ENCODE results near the gene FMC1. TPM values are rescaled to one million over a fixed set of nuclear protein-coding genes. Genes with fewer than 3 reads are reported as not detected.
"Not testable (repeated sequence)": the region's sequence is repeated elsewhere in the genome, so short reads cannot be mapped to it uniquely, and the experiment has no call there.

The FMC1 gene
- total RNA-seq, 2 donors from 2014 or later, result 7.9 to 11.4 TPM

DNA sequence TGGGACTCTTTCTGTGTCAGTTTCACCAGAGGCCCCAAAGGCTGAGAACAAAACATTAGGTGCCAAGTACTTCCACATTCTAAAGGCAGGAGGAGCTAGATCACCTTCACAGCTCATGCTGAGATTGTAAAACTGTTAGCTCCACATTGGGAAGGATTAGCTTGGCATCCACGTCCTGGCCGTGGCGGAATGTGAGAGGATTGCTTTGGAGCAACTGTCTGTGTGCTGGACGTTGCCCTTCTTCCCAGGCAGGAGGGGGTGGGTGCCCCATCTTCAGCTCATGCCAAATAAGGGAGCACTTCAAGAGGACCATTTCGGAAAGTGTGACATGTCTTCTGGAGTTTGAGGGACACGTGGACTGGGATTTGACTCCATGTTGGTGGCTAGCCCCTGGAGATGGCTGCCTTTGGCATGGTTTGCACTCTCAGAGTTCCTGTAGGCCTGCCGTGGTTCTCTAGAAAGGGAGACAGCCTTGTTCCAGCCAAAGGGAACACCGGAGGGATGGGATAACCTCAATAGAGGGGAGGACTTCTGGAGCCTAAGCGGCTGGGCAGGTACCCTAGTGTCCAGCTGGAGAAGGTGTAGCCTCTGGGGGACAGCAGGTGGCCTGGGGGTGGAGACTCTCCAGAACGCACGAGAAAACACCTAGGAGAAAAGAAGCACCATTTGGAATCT is 19.9 kb upstream of the FMC1 start:
- TF ChIP-seq, protein P1, sequence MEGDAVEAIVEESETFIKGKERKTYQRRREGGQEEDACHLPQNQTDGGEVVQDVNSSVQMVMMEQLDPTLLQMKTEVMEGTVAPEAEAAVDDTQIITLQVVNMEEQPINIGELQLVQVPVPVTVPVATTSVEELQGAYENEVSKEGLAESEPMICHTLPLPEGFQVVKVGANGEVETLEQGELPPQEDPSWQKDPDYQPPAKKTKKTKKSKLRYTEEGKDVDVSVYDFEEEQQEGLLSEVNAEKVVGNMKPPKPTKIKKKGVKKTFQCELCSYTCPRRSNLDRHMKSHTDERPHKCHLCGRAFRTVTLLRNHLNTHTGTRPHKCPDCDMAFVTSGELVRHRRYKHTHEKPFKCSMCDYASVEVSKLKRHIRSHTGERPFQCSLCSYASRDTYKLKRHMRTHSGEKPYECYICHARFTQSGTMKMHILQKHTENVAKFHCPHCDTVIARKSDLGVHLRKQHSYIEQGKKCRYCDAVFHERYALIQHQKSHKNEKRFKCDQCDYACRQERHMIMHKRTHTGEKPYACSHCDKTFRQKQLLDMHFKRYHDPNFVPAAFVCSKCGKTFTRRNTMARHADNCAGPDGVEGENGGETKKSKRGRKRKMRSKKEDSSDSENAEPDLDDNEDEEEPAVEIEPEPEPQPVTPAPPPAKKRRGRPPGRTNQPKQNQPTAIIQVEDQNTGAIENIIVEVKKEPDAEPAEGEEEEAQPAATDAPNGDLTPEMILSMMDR (IDR thresholded peaks at IDR 0.05), result no peak
- no peak overlapping the region for H3K4me3 ChIP-seq
- H3K4me1 ChIP-seq (ENCODE audit: control insufficient read depth in 1 of 2, low read depth in 2 of 2), result no peaks in the 10 kb centered on the region
- no peak overlapping the region for H3K27ac ChIP-seq
- no peaks in the 10 kb centered on the region for H3K27me3 ChIP-seq (replicated peaks; ENCODE audit: insufficient read depth)
- H3K9me3 ChIP-seq, result no peaks in the 10 kb centered on the region
- no peak for DNase-seq (ENCODE audit: low spot score)
- no peaks in the 10 kb centered on the region for H3K36me3 ChIP-seq
- ATAC-seq (ENCODE audit: insufficient number of reproducible peaks, low FRiP score, low read depth), result no peak

DNA sequence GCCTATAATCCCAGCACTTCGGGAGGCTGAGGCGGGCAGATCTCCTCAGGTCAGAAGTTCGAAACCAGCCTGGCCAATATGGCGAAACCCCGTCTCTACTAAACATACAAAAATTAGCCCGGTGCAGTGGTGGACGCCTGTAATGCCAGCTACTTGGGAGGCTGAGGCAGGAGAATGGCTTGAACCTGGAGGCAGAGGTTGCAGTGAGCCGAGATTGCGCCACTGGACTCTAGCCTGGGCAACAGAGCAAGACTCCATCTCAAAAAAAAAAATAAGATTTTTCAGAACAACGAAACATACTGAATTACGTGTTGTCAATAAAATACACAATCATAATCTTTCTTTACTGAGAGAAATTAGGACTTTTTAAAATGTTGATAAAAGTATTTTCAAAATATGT is 16.4 kb upstream of the FMC1 start:
- not testable (repeated sequence) for ATAC-seq (ENCODE audit: insufficient number of reproducible peaks, low FRiP score, low read depth); H3K36me3 ChIP-seq; H3K4me1 ChIP-seq (ENCODE audit: control insufficient read depth in 1 of 2, low read depth in 2 of 2); DNase-seq (ENCODE audit: low spot score); H3K9me3 ChIP-seq; H3K27me3 ChIP-seq (replicated peaks; ENCODE audit: insufficient read depth); H3K4me3 ChIP-seq; H3K27ac ChIP-seq

DNA sequence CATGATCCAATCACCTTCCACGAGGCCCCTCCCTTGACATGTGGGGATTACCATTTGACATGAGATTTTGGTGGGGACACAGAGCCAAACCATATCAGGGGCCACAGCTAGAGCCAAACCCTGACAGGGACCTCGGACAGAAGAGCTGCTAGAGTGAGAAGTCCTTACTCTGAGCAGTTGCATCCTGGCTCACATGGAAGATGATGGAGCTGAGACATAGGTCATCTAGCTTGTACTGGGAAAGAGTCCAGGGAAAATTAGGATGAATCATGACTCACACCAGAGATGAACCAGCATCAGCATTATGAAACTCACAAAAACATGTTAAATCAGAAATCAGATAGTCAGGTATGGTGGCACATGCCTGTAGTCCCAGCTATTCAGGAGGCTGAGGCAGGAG is 12.8 kb upstream of the FMC1 start:
- no peak for ATAC-seq (ENCODE audit: insufficient number of reproducible peaks, low FRiP score, low read depth)
- no peak for DNase-seq (ENCODE audit: low spot score)

DNA sequence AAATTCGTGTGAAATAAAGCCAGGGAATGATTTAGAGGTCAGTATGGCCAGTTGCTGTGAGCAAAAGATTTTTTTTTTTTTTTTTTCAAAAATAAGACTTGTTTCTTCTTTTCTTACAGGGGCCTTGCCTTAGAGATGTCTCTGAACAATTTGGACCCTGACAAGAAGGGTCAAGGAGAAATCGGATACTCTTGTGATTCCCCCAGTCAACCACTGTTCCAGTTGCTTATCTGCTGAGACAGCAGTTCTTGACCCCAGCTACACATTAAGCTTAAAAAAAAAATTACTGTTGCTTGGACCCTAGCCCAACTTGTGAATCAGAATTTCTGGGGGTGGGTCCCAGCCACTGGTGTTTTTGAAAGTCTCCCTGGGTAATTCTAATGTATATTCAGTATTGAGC is 12.0 kb upstream of the FMC1 start:
- no peaks in the 10 kb centered on the region for H3K27me3 ChIP-seq (replicated peaks; ENCODE audit: insufficient read depth)
- ATAC-seq (ENCODE audit: insufficient number of reproducible peaks, low FRiP score, low read depth) (no peak), DNase-seq (ENCODE audit: low spot score) (no peak)

More for the DNA sequence above, 12.8 kb upstream of the FMC1 start:
- no peaks in the 10 kb centered on the region for H3K9me3 ChIP-seq
- TF ChIP-seq, protein P1 (IDR thresholded peaks at IDR 0.05), result no peak
- H3K27me3 ChIP-seq (replicated peaks; ENCODE audit: insufficient read depth), result no peaks in the 10 kb centered on the region
- no peak overlapping the region for H3K27ac ChIP-seq
- H3K4me3 ChIP-seq, result no peak overlapping the region
- H3K4me1 ChIP-seq (ENCODE audit: control insufficient read depth in 1 of 2, low read depth in 2 of 2), result no peaks in the 10 kb centered on the region
- no peaks in the 10 kb centered on the region for H3K36me3 ChIP-seq

DNA sequence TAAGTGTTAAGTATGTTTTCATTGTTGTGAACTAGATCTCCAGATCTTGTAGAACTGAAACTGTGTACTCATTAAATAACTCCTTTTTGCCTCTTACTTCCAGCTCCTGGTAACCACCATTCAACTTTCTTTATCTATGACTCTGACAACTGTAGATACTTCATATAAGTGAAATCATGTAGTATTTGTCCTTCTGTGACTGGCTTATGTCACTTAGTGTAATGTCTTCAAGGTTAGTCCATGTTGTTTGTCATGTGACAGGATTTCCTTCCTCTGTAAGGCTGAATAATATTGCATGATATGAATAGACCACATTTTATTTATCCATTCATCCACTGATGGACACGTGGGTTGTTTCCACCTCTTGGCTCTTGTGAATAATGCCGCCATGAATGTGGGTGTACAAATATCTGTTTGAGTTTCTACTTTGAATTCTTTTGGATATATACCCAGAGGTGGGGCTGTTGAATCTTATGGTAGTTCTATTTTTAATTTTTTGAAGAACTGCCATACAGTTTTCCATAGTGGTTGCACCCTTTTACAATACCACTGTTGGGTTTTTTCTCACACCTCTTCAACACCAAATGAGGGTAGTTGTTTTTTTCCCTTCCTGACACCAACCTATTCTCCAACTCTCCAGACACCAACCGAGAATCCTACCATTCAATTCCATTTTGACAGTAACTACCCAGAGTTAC is 10.7 kb upstream of the FMC1 start:
- TF ChIP-seq, protein P1 (IDR thresholded peaks at IDR 0.05), result no peak
- Histone ChIP-seq H3K27me3 (replicated peaks; ENCODE audit: insufficient read depth) (no peaks in the 10 kb centered on the region), H3K4me1 (ENCODE audit: control insufficient read depth in 1 of 2, low read depth in 2 of 2) (no peaks in the 10 kb centered on the region), H3K9me3 (no peaks in the 10 kb centered on the region), H3K27ac (no peak overlapping the region), H3K36me3 (no peaks in the 10 kb centered on the region), H3K4me3 (no peak overlapping the region)
- ATAC-seq (ENCODE audit: insufficient number of reproducible peaks, low FRiP score, low read depth) (no peak), DNase-seq (ENCODE audit: low spot score) (no peak)

More for the DNA sequence above, 12.0 kb upstream of the FMC1 start:
- Histone ChIP-seq H3K4me1 (ENCODE audit: control insufficient read depth in 1 of 2, low read depth in 2 of 2) (no peaks in the 10 kb centered on the region), H3K27ac (no peak overlapping the region), H3K4me3 (no peak overlapping the region), H3K9me3 (no peaks in the 10 kb centered on the region), H3K36me3 (no peaks in the 10 kb centered on the region)
- TF ChIP-seq, protein P1 (IDR thresholded peaks at IDR 0.05), result no peak

All from thoracic aorta (tissue), 2 donors.